Prostate gland (tissue), 2 donors: Measurements from ENCODE around the gene ZNF432.
"Not testable (repeated sequence)": the region's sequence is repeated elsewhere in the genome, so short reads cannot be mapped to it uniquely, and the experiment has no call there.

Experiments
- POLR2A ChIP-seq: fragments of 450-650 bp; IDR thresholded peaks from one replicate; pipeline ENCODE4 v1.6.1; 2016; ENCODE audit warnings: antibody characterized with exemption, mild to moderate bottlenecking
- TF ChIP-seq, protein P1 (sequence below), 4 experiments: fragments of 200-600 bp in 2 of 4; fragments of 450-650 bp in 2 of 4; sonication (generic) in 2 of 4; IDR thresholded peaks; 1 replicate in 3 of 4; 2 replicates in 1 of 4; pipeline ENCODE4 v1.5.1; 2016 to 2019; ENCODE audit warnings: antibody characterized with exemption in 4 of 4, mild to moderate bottlenecking in 2 of 4, moderate library complexity in 2 of 4

DNA sequence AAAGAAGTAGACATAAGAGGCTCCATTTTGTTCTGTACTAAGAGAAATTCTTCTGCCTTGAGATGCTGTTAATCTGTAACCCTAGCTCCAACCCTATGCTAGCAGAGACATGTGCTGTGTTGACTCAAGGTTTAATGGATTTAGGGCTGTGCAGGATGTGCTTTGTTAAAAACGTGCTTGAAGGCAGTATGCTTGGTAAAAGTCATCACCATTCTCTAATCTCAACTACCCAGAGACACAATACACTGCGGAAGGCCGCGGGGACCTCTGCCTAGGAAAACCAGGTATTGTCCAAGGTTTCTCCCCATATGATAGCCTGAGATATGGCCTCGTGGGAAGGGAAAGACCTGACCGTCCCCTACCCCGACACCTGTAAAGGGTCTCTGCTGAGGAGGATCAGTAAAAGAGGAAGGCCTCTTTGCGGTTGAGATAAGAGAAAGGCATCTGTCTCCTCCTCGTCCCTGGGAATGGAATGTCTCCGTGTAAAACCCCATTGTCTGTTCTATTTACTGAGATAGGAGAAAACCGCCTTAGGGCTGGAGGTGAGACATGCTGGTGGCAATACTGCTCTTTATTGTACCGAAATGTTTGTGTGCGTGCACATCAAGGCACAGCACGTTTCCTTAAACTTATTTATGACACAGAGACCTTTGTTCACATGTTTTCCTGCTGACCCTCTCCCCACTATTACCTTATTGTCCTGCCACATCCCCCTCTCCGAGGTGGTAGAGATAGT is 22.2 kb downstream of the ZNF432 start:
- TF ChIP-seq POLR2A = not testable (repeated sequence)
- TF ChIP-seq, protein P1, sequence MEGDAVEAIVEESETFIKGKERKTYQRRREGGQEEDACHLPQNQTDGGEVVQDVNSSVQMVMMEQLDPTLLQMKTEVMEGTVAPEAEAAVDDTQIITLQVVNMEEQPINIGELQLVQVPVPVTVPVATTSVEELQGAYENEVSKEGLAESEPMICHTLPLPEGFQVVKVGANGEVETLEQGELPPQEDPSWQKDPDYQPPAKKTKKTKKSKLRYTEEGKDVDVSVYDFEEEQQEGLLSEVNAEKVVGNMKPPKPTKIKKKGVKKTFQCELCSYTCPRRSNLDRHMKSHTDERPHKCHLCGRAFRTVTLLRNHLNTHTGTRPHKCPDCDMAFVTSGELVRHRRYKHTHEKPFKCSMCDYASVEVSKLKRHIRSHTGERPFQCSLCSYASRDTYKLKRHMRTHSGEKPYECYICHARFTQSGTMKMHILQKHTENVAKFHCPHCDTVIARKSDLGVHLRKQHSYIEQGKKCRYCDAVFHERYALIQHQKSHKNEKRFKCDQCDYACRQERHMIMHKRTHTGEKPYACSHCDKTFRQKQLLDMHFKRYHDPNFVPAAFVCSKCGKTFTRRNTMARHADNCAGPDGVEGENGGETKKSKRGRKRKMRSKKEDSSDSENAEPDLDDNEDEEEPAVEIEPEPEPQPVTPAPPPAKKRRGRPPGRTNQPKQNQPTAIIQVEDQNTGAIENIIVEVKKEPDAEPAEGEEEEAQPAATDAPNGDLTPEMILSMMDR (IDR thresholded peaks at IDR 0.05) = not testable (repeated sequence)
